Gastroesophageal sphincter (tissue), 4 donors: ENCODE measurements around the gene TFF1. TPM values are rescaled to one million over a fixed set of nuclear protein-coding genes. Genes with fewer than 3 reads are reported as not detected.

ENCODE experiments used
- ATAC-seq: fragments of 150-250 bp; one replicate; pipeline ENCODE4 v1.9.1; 2016; ENCODE audit warnings: mild to moderate bottlenecking, moderate library complexity
- H3K27ac ChIP-seq, 4 donors: fragments of 200-600 bp; sonication (generic) in 3 of 4; 1 replicate in 3 of 4; 2 replicates in 1 of 4; pipeline ENCODE4 v1.5.1; 2016 to 2019
- H3K27me3 ChIP-seq: fragments of 200-600 bp; sonication (generic); one replicate; pipeline ENCODE4 v1.5.1; 2019
- H3K36me3 ChIP-seq, 2 donors: fragments of 200-600 bp; sonication (generic); one replicate each; pipeline ENCODE4 v1.5.1; 2019; ENCODE audit warnings: control low read depth in 1 of 2
- H3K4me1 ChIP-seq, 3 donors: fragments of 200-600 bp; sonication (generic); 1 replicate in 2 of 3; 2 replicates in 1 of 3; pipeline ENCODE4 v1.5.1; 2016 to 2019; ENCODE audit warnings: control low read depth in 2 of 3
- H3K4me3 ChIP-seq, 2 donors: fragments of 200-600 bp; sonication (generic); one replicate each; pipeline ENCODE4 v1.5.1; 2019; ENCODE audit warnings: mild to moderate bottlenecking in 1 of 2, moderate library complexity in 1 of 2
- H3K9me3 ChIP-seq, 3 donors: fragments of 200-600 bp; sonication (generic); one replicate each; pipeline ENCODE4 v1.5.1; 2017 to 2019; ENCODE audit warnings: control low read depth in 2 of 3
- EP300 ChIP-seq: sonication (generic); formaldehyde crosslinking; IDR thresholded peaks from one replicate; pipeline ENCODE4 v1.6.1; 2017; ENCODE audit warnings: antibody characterized with exemption, mild to moderate bottlenecking
- POLR2A ChIP-seq, 2 donors: fragments of 450-650 bp; IDR thresholded peaks; one replicate each; pipeline ENCODE4 v1.6.1; 2017; ENCODE audit warnings: antibody characterized with exemption in 2 of 2, mild to moderate bottlenecking in 2 of 2, moderate library complexity in 1 of 2
- POLR2AphosphoS5 ChIP-seq: sonication (generic); formaldehyde crosslinking; IDR thresholded peaks from one replicate; pipeline ENCODE4 v1.6.1; 2017; ENCODE audit warnings: antibody characterized with exemption
- WGBS, 2 donors: methylation state at CpG; one replicate each; pipeline ENCODE4 v1.1.5; 2018; ENCODE audit warnings: low coverage in 1 of 2; 5-methylcytosine and 5-hydroxymethylcytosine counted together
- total RNA-seq, 4 donors: library from RNA; depleted of rRNA; stranded (reverse); fragments of >200 nt; gene quantifications; one replicate each; pipeline ENCODE4 v1.1.0, GENCODE V29; 2016
- TF ChIP-seq, protein P1 (sequence below), 4 experiments: fragments of 200-600 bp in 2 of 4; fragments of 450-650 bp in 2 of 4; sonication (generic) in 1 of 4; IDR thresholded peaks; one replicate each; pipeline ENCODE4 v1.5.1; 2017 to 2019; ENCODE audit warnings: antibody characterized with exemption in 4 of 4, mild to moderate bottlenecking in 2 of 4, moderate library complexity in 2 of 4

TFF1 gene
- total RNA-seq, 4 donors from 2014 or later, result not detected

DNA sequence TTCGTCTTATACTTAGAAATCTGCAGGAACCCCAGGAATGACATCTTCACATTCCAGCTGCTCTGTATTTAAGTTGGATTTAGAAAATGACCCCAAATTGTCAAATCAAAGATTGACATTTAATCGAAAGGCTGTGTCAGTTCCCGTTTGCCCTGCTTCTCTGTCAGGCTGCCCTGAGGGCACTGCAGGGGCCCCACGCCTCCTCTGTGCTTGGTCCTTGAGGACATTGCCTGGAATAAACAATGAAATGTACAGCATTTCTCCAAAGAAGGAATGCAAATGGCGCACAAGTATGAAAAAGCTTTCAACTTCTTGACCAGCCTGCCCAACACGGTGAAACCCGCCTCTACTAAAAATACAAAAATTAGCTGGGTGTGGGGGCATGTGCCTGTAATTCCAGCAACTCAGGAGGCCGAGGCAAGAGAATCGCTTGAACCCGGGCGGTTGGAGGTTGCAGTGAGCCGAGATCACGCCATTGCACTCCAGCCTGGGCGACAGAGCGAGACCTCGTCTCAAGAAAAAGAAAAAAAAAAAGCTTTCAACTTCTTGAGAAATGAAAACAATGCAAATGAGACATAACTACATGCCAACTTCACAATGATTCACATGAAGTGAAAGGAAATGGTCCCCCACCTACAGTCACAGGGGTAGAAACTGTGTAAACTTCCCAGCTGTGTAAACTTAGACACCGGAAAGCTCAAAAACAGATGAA lies 26.6 kb upstream of the TFF1 start:
- Histone ChIP-seq H3K36me3 (no peaks in the 10 kb centered on the region), H3K9me3 (no peaks in the 10 kb centered on the region), H3K27ac (no peak overlapping the region), H3K4me3 (no peak overlapping the region), H3K4me1 (no peaks in the 10 kb centered on the region), H3K27me3 (peaks cover 61% of the 10 kb centered on the region)
- WGBS, 2 donors, result 74% methylated on average over 13 to 17 of the region's 17 CpGs
- ATAC-seq, result no peak
- no peak for TF ChIP-seq POLR2AphosphoS5
- no peak for TF ChIP-seq POLR2A (IDR thresholded peaks at IDR 0.05)
- TF ChIP-seq, protein P1, sequence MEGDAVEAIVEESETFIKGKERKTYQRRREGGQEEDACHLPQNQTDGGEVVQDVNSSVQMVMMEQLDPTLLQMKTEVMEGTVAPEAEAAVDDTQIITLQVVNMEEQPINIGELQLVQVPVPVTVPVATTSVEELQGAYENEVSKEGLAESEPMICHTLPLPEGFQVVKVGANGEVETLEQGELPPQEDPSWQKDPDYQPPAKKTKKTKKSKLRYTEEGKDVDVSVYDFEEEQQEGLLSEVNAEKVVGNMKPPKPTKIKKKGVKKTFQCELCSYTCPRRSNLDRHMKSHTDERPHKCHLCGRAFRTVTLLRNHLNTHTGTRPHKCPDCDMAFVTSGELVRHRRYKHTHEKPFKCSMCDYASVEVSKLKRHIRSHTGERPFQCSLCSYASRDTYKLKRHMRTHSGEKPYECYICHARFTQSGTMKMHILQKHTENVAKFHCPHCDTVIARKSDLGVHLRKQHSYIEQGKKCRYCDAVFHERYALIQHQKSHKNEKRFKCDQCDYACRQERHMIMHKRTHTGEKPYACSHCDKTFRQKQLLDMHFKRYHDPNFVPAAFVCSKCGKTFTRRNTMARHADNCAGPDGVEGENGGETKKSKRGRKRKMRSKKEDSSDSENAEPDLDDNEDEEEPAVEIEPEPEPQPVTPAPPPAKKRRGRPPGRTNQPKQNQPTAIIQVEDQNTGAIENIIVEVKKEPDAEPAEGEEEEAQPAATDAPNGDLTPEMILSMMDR (IDR thresholded peaks at IDR 0.05), result no peak
- TF ChIP-seq EP300, result no peak

DNA sequence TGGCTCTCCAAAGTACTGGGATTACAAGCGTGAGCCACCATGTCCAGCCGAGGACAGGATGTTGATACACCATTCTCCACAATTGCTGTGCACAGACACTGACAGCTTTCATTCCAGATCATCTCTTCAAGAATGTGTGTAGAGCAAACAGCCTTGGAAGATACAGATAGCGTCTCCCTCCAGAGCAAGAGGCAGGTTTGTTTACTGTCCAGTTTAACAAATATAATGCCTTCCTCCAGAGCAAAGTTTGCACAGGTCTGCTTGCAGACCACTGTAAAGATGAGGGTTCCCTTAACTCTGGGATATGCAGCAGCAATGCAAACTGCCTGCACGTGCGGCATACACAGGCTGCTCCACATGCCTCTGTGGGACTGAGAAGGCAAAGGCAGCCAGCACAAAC lies 25.0 kb upstream of the TFF1 start:
- Histone ChIP-seq H3K4me1 (no peaks in the 10 kb centered on the region), H3K27ac (no peak overlapping the region), H3K36me3 (no peaks in the 10 kb centered on the region), H3K9me3 (no peaks in the 10 kb centered on the region), H3K27me3 (peaks cover 77% of the 10 kb centered on the region), H3K4me3 (no peak overlapping the region)
- no peak for TF ChIP-seq POLR2AphosphoS5
- no peak for ATAC-seq
- 61 to 83% methylated on average over 2 to 3 of the region's 5 CpGs for WGBS, 2 donors

DNA sequence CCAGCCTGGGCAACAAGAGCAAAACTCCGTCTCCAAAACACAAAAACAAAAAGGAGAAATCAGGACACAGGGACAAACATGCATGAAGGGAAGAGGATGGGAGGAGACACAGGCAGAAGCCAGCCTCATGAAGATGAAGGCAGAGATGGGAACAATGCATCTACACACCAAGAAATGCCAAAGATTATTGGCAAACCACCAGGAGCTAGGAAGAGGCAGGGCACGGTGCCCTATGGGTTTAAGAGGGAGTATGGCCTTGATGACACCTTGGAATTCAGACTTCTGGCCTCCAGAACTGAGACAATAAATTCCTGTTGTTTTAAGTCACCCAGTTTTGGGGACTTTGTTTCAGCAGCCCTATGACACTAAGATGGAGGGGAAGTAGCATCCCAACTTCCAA lies 24.4 kb upstream of the TFF1 start:
- peaks cover 80% of the 10 kb centered on the region for H3K27me3 ChIP-seq
- WGBS, 2 donors, result 52% methylated on average over 2 of the region's 2 CpGs; no CpG with 5 or more reads in 1 of the 2 donors
- no peaks in the 10 kb centered on the region for H3K4me1 ChIP-seq
- H3K27ac ChIP-seq, result no peak overlapping the region
- no peak for ATAC-seq
- H3K36me3 ChIP-seq, result no peaks in the 10 kb centered on the region
- H3K4me3 ChIP-seq, result no peak overlapping the region
- TF ChIP-seq POLR2A (IDR thresholded peaks at IDR 0.05) (no peak), EP300 (no peak), POLR2AphosphoS5 (no peak)
- TF ChIP-seq, protein P1 (IDR thresholded peaks at IDR 0.05), result no peak
- H3K9me3 ChIP-seq, result no peaks in the 10 kb centered on the region

DNA sequence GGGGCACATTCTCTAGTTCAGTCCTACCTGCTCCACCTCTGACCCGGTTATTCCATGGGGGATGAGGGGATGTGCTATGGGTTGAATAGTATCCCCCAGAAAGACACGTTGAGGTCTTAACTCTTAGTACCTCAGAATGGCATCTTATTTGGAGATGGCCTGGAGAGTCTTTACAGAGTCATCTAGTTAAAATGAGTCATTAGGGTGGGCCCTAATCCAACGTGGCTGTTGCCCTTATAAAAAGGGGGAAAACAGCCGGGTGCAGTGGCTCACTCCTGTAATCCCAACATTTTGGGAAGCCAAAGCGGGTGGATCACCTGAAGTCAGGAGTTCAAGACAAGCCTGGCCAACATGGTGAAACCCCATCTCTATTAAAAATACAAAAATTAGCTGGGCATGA lies 23.9 kb upstream of the TFF1 start:
- Histone ChIP-seq H3K36me3 (no peaks in the 10 kb centered on the region), H3K27me3 (peaks cover 84% of the 10 kb centered on the region), H3K4me3 (no peak overlapping the region), H3K4me1 (no peaks in the 10 kb centered on the region), H3K9me3 (no peaks in the 10 kb centered on the region), H3K27ac (no peak overlapping the region)
- ATAC-seq, result no peak
- WGBS, 2 donors, result 100% methylated on average over 1 of the region's 5 CpGs; no CpG with 5 or more reads in 1 of the 2 donors
- TF ChIP-seq POLR2AphosphoS5, result no peak
- TF ChIP-seq EP300, result no peak
- TF ChIP-seq, protein P1 (IDR thresholded peaks at IDR 0.05), result no peak
- no peak for TF ChIP-seq POLR2A (IDR thresholded peaks at IDR 0.05)

DNA sequence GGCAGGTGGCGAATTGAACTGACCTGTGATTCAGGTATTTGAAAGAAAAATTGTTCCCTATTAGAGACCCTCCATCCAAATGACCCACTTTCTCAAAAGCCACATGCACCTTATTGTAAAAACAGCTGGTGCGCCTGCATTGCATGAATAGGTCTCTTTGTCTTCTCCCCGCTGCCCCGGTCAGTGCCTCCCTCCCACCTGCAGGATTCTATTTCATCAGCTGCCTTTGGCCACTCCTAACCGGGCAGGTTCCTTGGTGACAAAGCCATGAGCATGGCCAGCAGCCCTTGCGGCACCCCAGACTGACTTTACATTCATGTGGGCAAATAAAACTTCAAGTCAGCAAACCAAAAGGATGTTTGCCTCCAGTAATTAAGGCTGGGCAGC lies 23.1 kb upstream of the TFF1 start:
- no peaks in the 10 kb centered on the region for H3K36me3 ChIP-seq
- H3K27ac ChIP-seq, result no peak overlapping the region
- no peaks in the 10 kb centered on the region for H3K4me1 ChIP-seq
- TF ChIP-seq POLR2A (IDR thresholded peaks at IDR 0.05) (no peak), POLR2AphosphoS5 (no peak), EP300 (no peak)
- TF ChIP-seq, protein P1 (IDR thresholded peaks at IDR 0.05), result no peak
- peaks cover 78% of the 10 kb centered on the region for H3K27me3 ChIP-seq
- no peak for ATAC-seq
- H3K4me3 ChIP-seq, result no peak overlapping the region
- no peaks in the 10 kb centered on the region for H3K9me3 ChIP-seq
- 64 to 74% methylated on average over 3 to 5 of the region's 6 CpGs for WGBS, 2 donors
